Measurements from ENCODE around the gene HEG1.

HEG1 gene

DNA sequence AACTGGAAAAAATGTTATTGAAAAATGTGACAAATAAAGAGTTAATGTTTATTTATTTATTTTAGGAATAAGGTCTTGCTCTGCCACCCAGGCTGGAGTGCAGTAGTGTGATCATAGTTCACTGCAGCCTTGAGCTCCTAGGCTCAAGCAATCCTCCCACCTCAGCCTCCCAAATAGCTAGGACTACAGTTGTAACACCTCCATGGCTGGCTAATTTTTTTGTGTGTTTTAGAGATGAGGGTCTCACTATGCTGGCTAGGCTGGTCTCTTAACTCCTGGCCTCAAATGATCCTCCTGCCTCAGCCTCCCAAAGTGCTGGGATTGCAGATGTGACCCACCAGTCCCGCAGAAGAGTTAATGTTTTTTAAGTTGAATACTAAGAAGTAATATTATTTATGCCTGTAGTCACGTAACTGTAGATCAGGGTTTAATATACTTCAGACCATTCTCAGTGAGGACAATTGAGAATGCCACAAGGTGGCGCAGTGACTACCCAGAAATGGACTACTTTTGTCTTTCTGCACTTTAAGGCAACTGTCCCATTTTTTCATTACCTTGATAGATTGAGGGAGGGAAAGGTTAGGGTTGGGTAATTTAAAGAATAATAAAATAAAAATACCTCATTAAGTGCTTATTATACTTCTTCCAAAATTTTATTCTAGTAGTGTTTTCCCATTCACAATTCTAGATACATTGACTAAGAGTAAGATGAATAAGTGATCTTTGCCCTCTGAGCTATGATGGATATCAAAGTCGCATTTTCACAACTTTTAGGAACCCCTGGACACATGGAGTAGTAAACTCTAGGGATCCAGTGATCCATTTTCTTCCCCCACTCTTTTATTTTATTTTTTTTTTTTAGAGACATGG lies 127.2 kb downstream of the HEG1 start:
- H3K4me3 ChIP-seq (ENCODE audit: low read depth, low read length): no peak overlapping the region
- DNase-seq (ENCODE audit: low read depth): peak; percentile 24

- no peak overlapping the region for H3K4me3 ChIP-seq (ENCODE audit: low read depth, low read length)
- no peak for DNase-seq (ENCODE audit: low read depth)
These were observed 128.2 kb downstream of the HEG1 start for GRCh38 chr3:124927574-124928045.

DNA sequence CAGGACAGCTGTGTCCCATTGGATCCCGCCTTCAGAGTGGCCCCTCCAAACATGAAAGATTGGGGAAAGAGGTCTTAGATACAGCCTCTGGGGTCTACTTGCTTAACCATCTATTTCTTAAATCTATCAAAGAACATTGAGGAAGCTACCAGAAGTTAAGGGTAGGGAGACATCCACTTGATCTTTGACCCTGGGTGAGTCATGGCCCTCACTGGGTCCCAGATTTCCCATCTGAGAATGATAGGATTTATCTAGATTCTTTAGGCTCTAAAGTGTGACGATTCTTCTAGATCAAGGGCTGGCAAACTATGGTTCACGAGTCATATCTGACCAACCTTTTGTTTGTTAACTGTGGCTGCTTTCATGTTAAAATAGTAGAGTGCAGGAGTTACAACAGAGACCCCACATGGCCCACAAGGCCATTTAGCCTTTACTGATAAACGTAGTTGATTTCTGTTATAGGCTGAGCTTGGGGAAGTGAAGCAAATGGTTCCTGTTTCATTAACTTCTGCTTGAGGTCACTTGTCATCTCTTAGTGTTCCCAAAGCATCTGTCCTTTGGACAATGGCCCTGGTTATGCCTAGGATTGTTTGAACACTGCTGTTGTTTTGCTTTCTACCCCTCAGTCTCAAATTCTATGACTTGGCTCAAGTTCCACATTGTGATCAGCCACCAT lies 129.2 kb downstream of the HEG1 start:
- no peak for DNase-seq (ENCODE audit: low read depth)
- no peak overlapping the region for H3K4me3 ChIP-seq (ENCODE audit: low read depth, low read length)

DNA sequence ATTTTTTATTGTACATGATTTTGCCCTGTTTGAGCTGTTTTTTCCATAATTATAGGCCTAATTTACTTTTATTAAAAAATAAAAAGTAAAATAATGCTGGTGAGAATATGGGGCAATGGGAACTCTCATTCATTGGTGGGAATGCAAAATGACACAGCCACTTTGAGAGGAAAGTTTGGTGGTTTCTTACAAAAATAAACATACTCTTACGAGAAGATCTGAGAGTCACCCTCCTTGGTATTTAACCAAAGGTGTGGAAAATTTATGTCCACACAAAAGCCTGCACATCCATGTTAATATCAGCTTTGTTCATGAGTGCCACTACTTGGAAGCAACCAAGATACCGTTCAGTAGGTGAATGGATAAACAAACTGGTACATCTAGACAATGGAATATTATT lies 131.1 kb downstream of the HEG1 start:
- DNase-seq (ENCODE audit: low read depth): no peak
- no peak overlapping the region for H3K4me3 ChIP-seq (ENCODE audit: low read depth, low read length)

- DNase-seq (ENCODE audit: low read depth): no peak
- H3K4me3 ChIP-seq (ENCODE audit: low read depth, low read length): no peak overlapping the region
These were observed 132.0 kb downstream of the HEG1 start for GRCh38 chr3:124923833-124924232.

DNA sequence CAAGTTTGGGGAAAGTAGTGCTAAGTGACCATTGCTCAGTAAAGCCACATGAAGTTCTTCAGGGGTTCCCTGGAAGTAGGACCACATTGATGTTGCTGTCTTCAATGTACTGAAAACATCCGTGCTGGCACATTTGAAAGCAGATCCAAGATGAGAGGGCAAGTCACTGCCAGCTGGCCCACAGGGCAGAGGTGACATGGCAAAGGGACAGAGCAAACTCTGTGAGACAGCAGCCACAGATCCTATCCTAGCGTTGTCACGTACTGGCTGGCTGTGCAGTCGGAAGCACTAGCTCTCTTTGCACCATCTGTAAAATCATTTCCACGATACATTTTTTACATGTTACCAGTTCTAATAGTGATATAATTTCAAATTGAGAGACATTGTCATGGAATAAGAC lies 135.1 kb downstream of the HEG1 start:
- H3K4me3 ChIP-seq (ENCODE audit: low read depth, low read length): no peak overlapping the region
- no peak for DNase-seq (ENCODE audit: low read depth)

GRCh38 chr3:124919756-124920155 lies 136.0 kb downstream of the HEG1 start:
- H3K4me3 ChIP-seq (ENCODE audit: low read depth, low read length): no peak overlapping the region
- no peak for DNase-seq (ENCODE audit: low read depth)

GRCh38 chr3:124918524-124918923 lies 137.3 kb downstream of the HEG1 start:
- no peak overlapping the region for H3K4me3 ChIP-seq (ENCODE audit: low read depth, low read length)
- no peak for DNase-seq (ENCODE audit: low read depth)

DNA sequence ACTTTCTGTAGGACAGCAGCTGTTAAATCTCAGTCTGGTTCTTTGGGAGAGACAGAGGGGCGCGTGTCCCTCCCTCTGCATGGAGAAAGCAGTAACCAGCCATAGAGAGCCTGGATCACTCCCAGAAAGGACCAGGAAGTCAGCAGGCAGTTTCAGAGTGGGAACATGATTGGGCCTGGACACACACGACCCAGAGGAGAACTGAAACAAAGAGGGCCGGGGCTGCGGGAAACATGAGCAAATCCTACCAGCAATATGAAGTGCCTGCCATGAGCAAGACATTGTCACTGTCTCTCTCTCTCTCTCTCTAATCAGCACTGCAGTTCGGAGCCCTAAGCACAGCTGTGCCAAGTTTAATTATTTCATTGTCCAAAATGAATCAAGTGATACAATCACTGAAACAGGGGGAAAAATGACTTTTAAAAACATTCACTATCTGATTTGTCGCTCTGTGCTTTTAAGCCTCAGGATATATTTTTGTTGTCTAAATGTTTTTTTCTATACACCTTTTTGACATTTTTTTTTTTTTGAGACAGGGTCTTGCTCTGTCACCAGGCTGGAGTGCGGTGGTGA lies 138.9 kb downstream of the HEG1 start:
- DNase-seq (ENCODE audit: low read depth): no peak
- no peak overlapping the region for H3K4me3 ChIP-seq (ENCODE audit: low read depth, low read length)
